GM12878 (cell line): ENCODE measurements around the gene TBRG1. TPM values are rescaled to one million over a fixed set of nuclear protein-coding genes. Genes with fewer than 3 reads are reported as not detected.

Source experiments
- ATAC-seq: fragments of 200-7000 bp; cut with Tn5 transposase; 3 replicates; pipeline ENCODE4 v1.9.1; 2020; ENCODE audit warnings: mild to moderate bottlenecking, moderate library complexity
- BruUV-seq: library from RNA; stranded (reverse); fragments of 400-500 nt; replicated peaks from 2 replicates; lab custom pipeline; 2021; lab: Mats Ljungman, UMichigan
- CTCF ChIA-PET: fragments of 300-600 bp; sonication (Branson Sonifier 250); formaldehyde crosslinking; extraction: SDS; loops from one replicate; lab custom pipeline; 2021; ENCODE audit warnings: inconsistent platforms; lab: Yijun Ruan, JAX
- POLR2A ChIA-PET: fragments of 350-600 bp; formaldehyde crosslinking; extraction: SDS; loops from one replicate; lab custom pipeline; 2021; ENCODE audit warnings: inconsistent platforms; lab: Charles Lee
- RAD21 ChIA-PET: fragments of 300-600 bp; sonication (Branson Sonifier 250); formaldehyde crosslinking; loops from one replicate; lab custom pipeline; 2023; ENCODE audit warnings: antibody characterized with exemption; ENCODE audit not compliant: unreplicated experiment; lab: Charles Lee
- SMC1A ChIA-PET: fragments of 300-600 bp; sonication (Branson Sonifier 250); formaldehyde crosslinking; loops from one replicate; lab custom pipeline; 2023; ENCODE audit not compliant: unreplicated experiment, uncharacterized antibody; lab: Charles Lee
- DNase-seq: peaks from one replicate; pipeline ENCODE4 v3.0.0-alpha.2; 2011; ENCODE audit warnings: low read depth, low spot score
- FAIRE-seq: peaks from 3 replicates; lab custom pipeline; 2011; peaks lifted over from hg19 to GRCh38; lab: Jason Lieb, UNC
- H2AFZ ChIP-seq: 2 replicates; pipeline ENCODE4 v1.6.0; 2011; ENCODE audit warnings: low read depth, low read length, control low read depth; ENCODE audit not compliant: control insufficient read depth
- H3K27ac ChIP-seq: 2 replicates; pipeline ENCODE4 v1.5.1; 2011; ENCODE audit warnings: control low read depth; ENCODE audit not compliant: control insufficient read depth, insufficient read depth
- H3K27me3 ChIP-seq, 2 experiments: replicated peaks in 1 of 2; 2 replicates each; pipeline versions ENCODE4 v1.6.0 to v1.6.1; 2011; ENCODE audit warnings: low read length in 1 of 2; ENCODE audit not compliant: control insufficient read depth in 2 of 2, insufficient read depth in 2 of 2
- H3K36me3 ChIP-seq, 2 experiments: 2 replicates each; pipeline ENCODE4 v1.5.1; 2011; ENCODE audit warnings: low read length in 1 of 2; ENCODE audit not compliant: control insufficient read depth in 2 of 2, insufficient read depth in 2 of 2
- H3K4me1 ChIP-seq: 2 replicates; pipeline ENCODE4 v1.6.1; 2011; ENCODE audit warnings: mild to moderate bottlenecking, low read length, moderate library complexity, mixed read lengths; ENCODE audit not compliant: control insufficient read depth, insufficient read depth
- H3K4me2 ChIP-seq: 2 replicates; pipeline ENCODE4 v1.6.0; 2011; ENCODE audit warnings: control low read depth; ENCODE audit not compliant: control insufficient read depth, insufficient read depth
- H3K4me3 ChIP-seq: fragments of 200-600 bp; sonication (generic); 2 replicates; pipeline ENCODE4 v1.5.1; 2016
- H3K79me2 ChIP-seq: 2 replicates; pipeline ENCODE4 v1.6.0; 2011; ENCODE audit warnings: low read length; ENCODE audit not compliant: control insufficient read depth, insufficient read depth
- H3K9ac ChIP-seq: 2 replicates; pipeline ENCODE4 v1.8.0; 2011; ENCODE audit warnings: low read length, control low read depth, mixed read lengths; ENCODE audit not compliant: control insufficient read depth, insufficient read depth
- H3K9me3 ChIP-seq: replicated peaks from 3 replicates; pipeline ENCODE4 v1.5.1; 2011; ENCODE audit warnings: mild to moderate bottlenecking, low read length; ENCODE audit not compliant: control insufficient read depth, insufficient read depth
- H4K20me1 ChIP-seq: 2 replicates; pipeline ENCODE4 v1.6.0; 2011; ENCODE audit not compliant: control insufficient read depth, insufficient read depth
- BCL3 ChIP-seq: IDR thresholded peaks from 2 replicates; pipeline ENCODE4 v1.6.1; 2011; ENCODE audit warnings: borderline replicate concordance, low read depth, mild to moderate bottlenecking, moderate library complexity, low read length; ENCODE audit not compliant: insufficient read depth, poor library complexity, severe bottlenecking
- CHD2 ChIP-seq: IDR thresholded peaks from 2 replicates; pipeline ENCODE4 v1.6.1; 2011; ENCODE audit warnings: low read depth, low read length, improper control_type of control experiment, borderline replicate concordance
- CREB1 ChIP-seq: IDR thresholded peaks from 2 replicates; pipeline ENCODE4 v1.6.1; 2012; ENCODE audit warnings: low read depth, mild to moderate bottlenecking, inconsistent platforms
- FOXM1 ChIP-seq: IDR thresholded peaks from 2 replicates; pipeline ENCODE4 v1.6.1; 2012; ENCODE audit warnings: low read depth, mild to moderate bottlenecking, inconsistent platforms, low read length, moderate library complexity
- MTA2 ChIP-seq: fragments of 450-650 bp; IDR thresholded peaks from 2 replicates; pipeline ENCODE4 v1.6.1; 2016; ENCODE audit warnings: low read depth, mild to moderate bottlenecking, moderate library complexity
- NKRF ChIP-seq: fragments of 450-650 bp; conservative IDR thresholded peaks from 2 replicates; pipeline ENCODE4 v1.6.1; 2017; ENCODE audit warnings: mild to moderate bottlenecking, moderate library complexity
- POU2F2 ChIP-seq: IDR thresholded peaks from 3 replicates; pipeline ENCODE4 v1.6.1; 2011; ENCODE audit warnings: low read depth, mild to moderate bottlenecking, low read length, borderline replicate concordance
- SMAD1 ChIP-seq: fragments of 450-650 bp; IDR thresholded peaks from 2 replicates; pipeline ENCODE4 v1.6.1; 2018; ENCODE audit warnings: mild to moderate bottlenecking, low read depth; ENCODE audit not compliant: partially characterized antibody
- TCF3 ChIP-seq: IDR thresholded peaks from 2 replicates; pipeline ENCODE4 v1.6.1; 2012; ENCODE audit warnings: low read depth, mild to moderate bottlenecking, low read length, borderline replicate concordance; ENCODE audit not compliant: insufficient read depth
- USF1 ChIP-seq: IDR thresholded peaks from 2 replicates; pipeline ENCODE4 v1.6.1; 2011; ENCODE audit warnings: borderline replicate concordance, low read depth, mild to moderate bottlenecking, moderate library complexity, mixed read lengths, low read length; ENCODE audit not compliant: insufficient read depth; ENCODE audit errors: extremely low read length
- ZNF687 ChIP-seq: fragments of 450-650 bp; IDR thresholded peaks from 2 replicates; pipeline ENCODE4 v1.6.1; 2017; ENCODE audit warnings: mild to moderate bottlenecking, moderate library complexity
- WGBS: methylation state at CpG from one replicate; pipeline ENCODE4 v1.1.6; 2016; ENCODE audit warnings: low lambda C conversion rate; ENCODE audit not compliant: insufficient replicate concordance, insufficient coverage; ENCODE audit errors: missing lambda C conversion rate; 5-methylcytosine and 5-hydroxymethylcytosine counted together
- in situ Hi-C: fragments of 300-500 bp; cut with MboI; formaldehyde crosslinking; loops from 9 replicates; pipeline ENCODE4 v1.14.3; 2018; ENCODE audit warnings: mixed read lengths
- intact Hi-C: fragments of 100-400 bp; cut with micrococcal nuclease; formaldehyde crosslinking; loops from one replicate; pipeline ENCODE4 v1.14.2; 2022; ENCODE audit not compliant: unreplicated experiment
- polyA plus RNA-seq, 11 experiments: library from polyadenylated mRNA; depleted of rRNA in 4 of 11; unstranded in 6 of 11; stranded (reverse) in 5 of 11; fragments of >200 nt; fragmentation: Nextera tagmentation in 4 of 11; fragmentation: Illumina TruSeq in 1 of 11; extraction: Ambion mirVana in 4 of 11; extraction: Trizol in 1 of 11; gene quantifications; 1 replicate in 1 of 11; 2 replicates in 10 of 11; pipeline versions ENCODE4 v1.2.1 to v1.2.3, GENCODE V29; 2011 to 2016; ENCODE audit warnings: inconsistent platforms in 2 of 11, missing spikeins in 2 of 11, low read depth in 1 of 11
- total RNA-seq, 4 experiments: library from RNA; depleted of rRNA in 3 of 4; stranded (reverse); fragments of >200 nt in 3 of 4; fragmentation: Illumina TruSeq in 1 of 4; extraction: Trizol in 1 of 4; gene quantifications; 2 replicates each; pipeline versions ENCODE4 v1.2.1 to v1.2.3, GENCODE V29; 2013 to 2021

Gene TBRG1
- total and polyA plus RNA-seq, 10 of the 15 experiments (the other 5 are each of a cell fraction or from before 2014, with no cell fraction given) = 12.3 to 46.6 (median 26.2) TPM

GRCh38 chr11:124612567-124613246 lies 10.0 kb upstream of the TBRG1 start (continued):
- TF ChIP-seq ZNF687 = no peak
- no peak for TF ChIP-seq FOXM1
- no peak for TF ChIP-seq MTA2
- TF ChIP-seq POU2F2 = no peak
- TF ChIP-seq CHD2 = no peak
- TF ChIP-seq TCF3 = no peak
- TF ChIP-seq SMAD1 = no peak
- TF ChIP-seq CREB1 = no peak

- peaks cover 14% of the 10 kb centered on the region for H3K79me2 ChIP-seq
- no peaks in the 10 kb centered on the region for H3K36me3 ChIP-seq
- TF ChIP-seq TCF3 = no peak
- TF ChIP-seq BCL3 = no peak
- TF ChIP-seq USF1 = no peak
- no peak for TF ChIP-seq NKRF
- FAIRE-seq (no peak), ATAC-seq (no peak), DNase-seq (no peak)
- no TSS peak for BruUV-seq
- intact Hi-C loops (no loop called here), in situ Hi-C loops (no loop called here)
- H2AFZ ChIP-seq = no peak overlapping the region
- no peaks in the 10 kb centered on the region for H4K20me1 ChIP-seq
- CTCF ChIA-PET = no interaction called here
- POLR2A ChIA-PET = no interaction called here
- H3K4me1 ChIP-seq = no peaks in the 10 kb centered on the region
- WGBS = 34% methylated on average over 5 of the region's 5 CpGs
- H3K9ac ChIP-seq = no peak overlapping the region
- H3K4me2 ChIP-seq = no peak overlapping the region
- H3K27me3 ChIP-seq = peaks cover 0 to 2% of the 10 kb centered on the region in 2 experiments; a peak in 1 of 4 replicates
- RAD21 ChIA-PET = interaction anchor here (1.2 kb wide), 1 partner anchor 9 kb away, joined by 5 read pairs; no protein-coding TSS in a partner anchor
- H3K27ac ChIP-seq = no peak overlapping the region
- H3K4me3 ChIP-seq = no peak overlapping the region
- H3K9me3 ChIP-seq = no peaks in the 10 kb centered on the region
- SMC1A ChIA-PET = no interaction called here
Observed at GRCh38 chr11:124618863-124619262, 3.8 kb upstream of the TBRG1 start.
